HG02885 (cell line): Measurements from ENCODE around the gene RMND5B.
"Not testable (repeated sequence)": the region's sequence is repeated elsewhere in the genome, so short reads cannot be mapped to it uniquely, and the experiment has no call there.

Source experiments
- ATAC-seq: cut with Tn5 transposase; IDR thresholded peaks from one replicate; pipeline ENCODE4 v1.9.1; 2021; ENCODE audit warnings: mild to moderate bottlenecking; ENCODE audit not compliant: unreplicated experiment, poor library complexity

Gene RMND5B

GRCh38 chr5:178127300-178128009, 3.4 kb upstream of the RMND5B start:
- ATAC-seq: not testable (repeated sequence)

GRCh38 chr5:178129296-178129695, 1.5 kb upstream of the RMND5B start:
- no peak for ATAC-seq

DNA sequence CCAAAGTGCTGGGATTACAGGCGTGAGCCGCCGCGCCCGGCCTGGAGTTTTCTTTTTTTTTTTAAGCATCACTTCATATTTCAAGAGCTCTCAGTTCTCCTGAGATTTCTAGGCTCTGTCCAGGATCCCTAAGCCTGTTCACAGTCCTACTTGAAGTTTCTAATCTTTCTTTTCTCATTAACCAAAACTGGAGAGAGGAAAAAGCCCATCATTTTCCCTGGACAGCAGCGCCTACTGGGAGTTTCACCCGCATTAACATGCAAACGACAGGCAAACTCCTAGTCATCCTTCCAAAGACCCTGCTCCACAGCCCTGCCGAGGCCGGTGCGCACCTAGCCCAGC, 609 bp upstream of the RMND5B start:
- ATAC-seq: not testable (repeated sequence)

- no peak for ATAC-seq
Measured at GRCh38 chr5:178131446-178131996, 707 bp downstream of the RMND5B start.

GRCh38 chr5:178136990-178137389, 6.2 kb downstream of the RMND5B start:
- no peak for ATAC-seq

DNA sequence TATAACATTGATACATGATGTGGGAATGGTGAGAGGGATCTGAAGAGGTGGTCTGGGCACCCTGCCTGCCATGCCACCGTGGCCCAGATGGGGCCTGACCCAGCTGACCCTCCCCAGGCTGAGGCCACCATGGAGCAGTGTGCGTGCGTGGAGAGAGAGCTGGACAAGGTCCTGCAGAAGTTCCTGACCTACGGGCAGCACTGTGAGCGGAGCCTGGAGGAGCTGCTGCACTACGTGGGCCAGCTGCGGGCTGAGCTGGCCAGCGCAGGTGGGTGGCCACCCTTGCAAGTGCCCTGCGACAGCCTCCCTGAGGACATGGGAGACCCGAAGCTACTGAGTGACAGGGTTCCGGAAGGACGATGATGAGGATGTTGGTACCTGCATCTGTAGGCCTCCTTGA, 7.2 kb downstream of the RMND5B start:
- ATAC-seq: no peak

DNA sequence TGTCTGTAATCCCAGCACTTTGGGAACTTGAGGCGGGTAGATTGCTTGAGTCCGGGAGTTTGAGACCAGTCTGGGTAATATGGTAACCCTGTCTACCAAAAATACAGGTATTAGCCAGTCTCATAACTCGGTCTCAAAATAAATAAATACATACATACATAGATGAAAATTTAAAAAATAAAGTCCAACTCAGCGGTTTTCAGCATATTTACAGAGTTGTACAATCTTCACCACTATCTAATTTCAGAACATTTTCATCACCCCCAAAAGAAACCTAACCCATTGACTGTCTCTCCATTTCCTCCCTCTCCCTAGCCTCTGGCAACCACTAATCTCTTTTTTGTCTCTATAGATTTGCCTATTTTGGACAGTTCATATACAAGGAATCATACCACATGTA, 10.7 kb downstream of the RMND5B start:
- ATAC-seq: no peak

GRCh38 chr5:178142642-178143041, 11.8 kb downstream of the RMND5B start:
- no peak for ATAC-seq

DNA sequence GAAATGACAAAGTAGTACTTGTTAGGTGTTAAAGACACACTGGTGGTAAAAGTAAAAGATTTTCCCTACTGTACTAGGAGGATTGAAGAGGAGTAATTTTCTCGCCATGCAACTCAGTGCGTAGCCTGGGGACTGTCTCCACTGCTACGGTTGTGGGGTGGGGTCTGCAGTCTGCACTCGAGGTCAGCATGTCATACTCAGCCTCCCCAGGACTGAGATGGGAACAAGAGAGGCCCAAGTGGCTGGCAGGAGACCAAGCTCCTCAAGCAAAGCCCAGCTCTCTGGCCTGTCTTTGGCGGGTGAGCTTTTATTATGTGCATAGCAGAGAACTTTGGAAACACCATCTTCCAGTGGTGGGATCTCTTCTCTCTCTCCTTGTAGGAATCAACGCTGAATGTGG, 12.4 kb downstream of the RMND5B start:
- no peak for ATAC-seq

DNA sequence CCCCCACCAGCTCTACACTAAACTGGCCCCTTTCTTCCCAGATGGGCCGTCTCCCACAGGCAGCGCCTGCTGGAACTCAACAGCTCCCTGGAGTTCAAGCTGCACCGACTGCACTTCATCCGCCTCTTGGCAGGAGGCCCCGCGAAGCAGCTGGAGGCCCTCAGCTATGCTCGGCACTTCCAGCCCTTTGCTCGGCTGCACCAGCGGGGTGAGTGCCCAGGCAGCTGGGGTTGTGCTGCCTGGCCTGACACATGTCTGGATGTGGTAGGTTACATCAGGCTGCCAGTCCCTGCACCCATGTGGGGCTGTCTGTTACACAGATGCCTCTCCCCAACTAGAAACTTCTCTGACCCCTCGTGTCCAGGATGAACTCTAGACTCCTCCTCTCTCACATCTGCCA, 13.1 kb downstream of the RMND5B start:
- no peak for ATAC-seq

DNA sequence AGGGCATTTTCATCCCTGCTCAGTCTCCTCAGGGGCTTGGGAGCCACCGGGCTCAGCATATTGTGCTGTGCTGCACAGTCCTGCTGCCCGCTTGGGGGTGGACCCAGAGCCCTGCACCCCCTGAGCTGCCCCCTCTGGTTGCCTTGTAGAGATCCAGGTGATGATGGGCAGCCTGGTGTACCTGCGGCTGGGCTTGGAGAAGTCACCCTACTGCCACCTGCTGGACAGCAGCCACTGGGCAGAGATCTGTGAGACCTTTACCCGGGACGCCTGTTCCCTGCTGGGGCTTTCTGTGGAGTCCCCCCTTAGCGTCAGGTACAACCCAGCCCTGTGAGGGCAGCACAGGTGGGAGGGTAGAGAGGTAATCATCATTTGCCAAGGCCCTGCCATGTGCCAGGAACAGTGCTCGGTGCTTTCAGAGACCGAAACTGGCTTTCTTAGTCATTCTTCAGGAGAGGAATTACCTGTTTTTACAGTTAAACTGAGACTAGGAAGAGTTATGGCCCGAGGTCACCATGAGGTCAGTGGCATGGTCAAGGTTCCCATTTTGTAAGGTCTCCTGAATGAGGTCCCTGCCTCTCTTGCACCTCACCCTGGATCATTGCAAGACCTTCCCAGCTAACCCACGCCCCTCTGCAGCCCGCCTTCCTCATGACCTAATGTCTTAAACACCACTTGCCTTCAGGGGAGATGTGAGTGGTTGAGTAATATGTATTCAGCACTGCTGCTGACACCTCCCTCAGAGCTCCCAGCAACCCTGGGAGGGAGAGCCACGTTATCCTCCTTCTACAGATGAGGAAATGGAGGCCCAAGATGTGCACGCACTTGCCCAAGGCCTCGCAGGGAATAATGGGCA, 15.4 kb downstream of the RMND5B start:
- ATAC-seq: peak; percentile 73

- no peak for ATAC-seq
Measured at GRCh38 chr5:178147406-178147805, 16.6 kb downstream of the RMND5B start.

GRCh38 chr5:178149199-178149932, 18.6 kb downstream of the RMND5B start:
- ATAC-seq: no peak

DNA sequence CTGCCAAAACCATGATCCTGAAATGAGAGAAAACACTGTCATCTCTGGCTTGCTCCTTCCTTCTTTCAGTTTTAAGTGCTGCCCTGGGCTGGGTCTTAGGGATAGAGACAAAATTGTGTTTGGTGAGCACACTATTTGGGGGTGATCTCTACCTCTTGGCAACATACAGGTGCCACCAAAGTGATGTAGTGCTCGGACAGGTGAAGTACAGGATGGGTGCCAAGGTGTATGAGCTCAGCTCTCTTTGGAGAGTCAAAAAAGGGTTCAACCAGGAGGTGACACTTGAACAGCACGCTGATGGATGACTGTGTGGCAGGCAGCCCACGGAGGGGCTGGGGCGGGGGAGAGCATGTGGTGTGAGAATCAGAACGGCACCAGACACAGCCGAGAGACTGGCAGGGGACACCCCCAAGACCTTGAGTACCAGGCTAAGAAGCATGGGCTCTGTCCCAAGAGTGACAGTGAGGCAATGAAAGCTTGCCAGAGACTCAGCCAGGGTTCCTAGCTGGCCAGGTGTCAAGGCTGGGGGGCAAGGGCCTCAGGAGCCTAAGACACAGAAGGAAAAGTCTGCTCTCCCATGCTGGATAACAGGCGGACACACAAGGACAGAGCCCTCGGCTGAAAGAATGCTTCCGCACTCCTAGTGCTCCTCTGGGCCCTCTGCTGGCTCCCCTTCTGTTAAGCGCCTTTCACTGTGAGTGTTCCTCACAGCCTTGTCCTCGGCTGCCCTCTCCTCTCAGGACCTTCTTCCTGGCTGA, 20.3 kb downstream of the RMND5B start:
- no peak for ATAC-seq

GRCh38 chr5:178152491-178153444, 22.0 kb downstream of the RMND5B start:
- no peak for ATAC-seq

DNA sequence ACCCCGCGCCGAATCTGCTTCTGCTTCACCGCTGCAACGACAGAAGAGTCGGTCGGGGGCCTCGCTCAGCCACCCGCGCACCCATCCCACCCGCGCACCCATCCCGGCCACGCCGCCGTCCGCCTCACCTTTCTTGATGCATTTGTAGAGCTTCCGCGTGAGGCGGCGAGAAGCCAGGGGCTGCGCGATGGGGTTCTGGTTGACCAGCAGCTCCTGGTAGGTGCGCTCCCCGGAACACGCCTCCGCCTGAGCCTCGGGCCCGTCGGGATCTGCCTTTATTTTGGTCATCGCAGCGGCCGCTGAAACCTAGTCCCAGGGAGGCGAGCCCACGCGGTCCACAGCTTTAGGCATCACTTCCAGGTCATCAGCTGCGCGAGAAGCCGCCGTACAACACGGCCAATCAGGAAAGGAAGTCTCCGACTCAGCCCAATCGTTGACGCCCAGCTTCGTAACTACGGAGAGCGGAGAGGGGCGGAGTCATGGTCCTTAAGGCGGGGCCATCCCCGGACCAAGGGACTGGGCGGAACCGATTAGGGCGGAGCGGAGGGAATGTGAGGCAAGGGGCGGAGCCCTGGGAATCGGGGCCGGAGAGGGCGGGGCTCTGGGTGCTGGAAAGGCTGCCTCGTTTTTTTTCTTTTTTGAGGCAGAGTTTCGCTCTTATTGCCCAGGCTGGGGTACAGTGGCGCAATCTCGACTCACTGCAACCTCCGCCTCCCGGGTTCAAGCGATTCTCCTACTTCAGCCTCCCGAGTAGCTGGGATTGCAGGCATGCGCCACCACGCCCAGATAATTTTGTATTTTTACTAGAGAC, 22.9 kb downstream of the RMND5B start, which contains the start of gene NHP2:
NHP2 (minus strand) TSS at position 356 of the 811 bp plus-strand sequence; CDS start at position 288, 68 bp downstream.
- ATAC-seq: peak; percentile 99

DNA sequence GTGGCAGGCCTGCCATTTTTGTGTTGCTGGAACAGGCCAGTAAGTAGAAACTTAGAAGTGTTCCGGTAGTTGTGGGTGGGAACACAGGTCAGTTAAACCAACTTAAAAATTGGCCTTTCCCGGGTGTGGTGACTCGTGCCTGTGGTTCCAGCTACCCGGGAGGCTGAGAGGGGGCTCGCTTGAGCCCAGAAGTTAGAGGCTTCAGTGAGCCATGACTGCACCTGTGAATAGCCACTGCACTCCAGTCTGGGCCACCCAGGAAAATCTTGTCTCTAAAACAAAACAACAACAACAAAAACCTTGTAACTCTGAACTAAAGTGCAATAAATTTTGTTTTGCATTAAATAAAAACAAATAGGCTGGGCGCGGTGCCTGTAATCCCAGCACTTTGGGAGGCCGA, 24.3 kb downstream of the RMND5B start:
- ATAC-seq: no peak

DNA sequence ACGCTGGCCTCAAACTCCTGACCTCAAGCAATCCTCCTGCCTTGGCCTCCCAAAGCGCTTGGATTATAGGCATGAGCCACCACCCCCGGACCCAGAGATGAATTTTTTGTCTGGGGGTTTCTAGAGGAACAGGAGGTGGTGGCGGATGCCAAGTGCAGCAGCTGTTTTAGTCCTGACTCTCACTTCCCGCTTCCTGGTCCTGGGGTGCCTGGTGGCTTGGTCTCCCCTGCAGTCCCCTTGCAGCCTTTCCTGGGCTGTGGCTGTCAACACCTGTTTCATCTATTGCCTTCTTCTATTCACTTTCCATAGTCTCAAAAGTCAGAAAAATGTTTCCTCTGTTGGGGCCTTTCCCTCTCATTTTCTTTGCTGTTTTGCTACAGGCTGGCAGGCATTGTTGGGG, 29.4 kb downstream of the RMND5B start:
- no peak for ATAC-seq
